Measurements from ENCODE around the gene HOXA2. TPM values are rescaled to one million over a fixed set of nuclear protein-coding genes. Genes with fewer than 3 reads are reported as not detected.

HOXA2 gene
- total RNA-seq (1 to 10 TPM in 6 of 9 donors, under 1 TPM in 2, not detected in 1; 0.41 to 5.7 (median 1.2) TPM), polyA plus RNA-seq (1 to 10 TPM; 1.2 to 2.8 (median 2.0) TPM)
- long read RNA-seq, donor 1, transcript HOXA2-202 (1 exons, 1,993 nt) = major isoform, 9 of 12 reads
- long read RNA-seq, donor 1, partial matches to known transcripts = 0 of 12 reads
- long read RNA-seq, donor 1, other reads (novel, unspliced or antisense) = 0 of 12 reads
- long read RNA-seq, donor 2, transcript HOXA2-201 (2 exons, 1,814 nt) = major isoform, 5 of 7 reads
- long read RNA-seq, donor 2, partial matches to known transcripts = 0 of 7 reads
- long read RNA-seq, donor 2, other reads (novel, unspliced or antisense) = 0 of 7 reads
- long read RNA-seq, donor 3, partial matches to known transcripts = 0 of 4 reads
- long read RNA-seq, donor 3, other reads (novel, unspliced or antisense) = 0 of 4 reads
- long read RNA-seq, donor 4 = 0 reads
- long read RNA-seq, donor 5 = 0 reads
- long read RNA-seq, donor 6 = 0 reads
- long read RNA-seq, donor 7, partial matches to known transcripts = 0 of 6 reads
- long read RNA-seq, donor 7, other reads (novel, unspliced or antisense) = 0 of 6 reads
- long read RNA-seq, donor 8, transcript HOXA2-201 (2 exons, 1,814 nt) = major isoform, 8 of 10 reads
- long read RNA-seq, donor 8, partial matches to known transcripts = 0 of 10 reads
- long read RNA-seq, donor 8, other reads (novel, unspliced or antisense) = 0 of 10 reads
- long read RNA-seq, donor 9, partial matches to known transcripts = 0 of 4 reads
- long read RNA-seq, donor 9, other reads (novel, unspliced or antisense) = 0 of 4 reads
- long read RNA-seq, donor 10, partial matches to known transcripts = 0 of 1 reads
- long read RNA-seq, donor 10, other reads (novel, unspliced or antisense) = 0 of 1 reads

DNA sequence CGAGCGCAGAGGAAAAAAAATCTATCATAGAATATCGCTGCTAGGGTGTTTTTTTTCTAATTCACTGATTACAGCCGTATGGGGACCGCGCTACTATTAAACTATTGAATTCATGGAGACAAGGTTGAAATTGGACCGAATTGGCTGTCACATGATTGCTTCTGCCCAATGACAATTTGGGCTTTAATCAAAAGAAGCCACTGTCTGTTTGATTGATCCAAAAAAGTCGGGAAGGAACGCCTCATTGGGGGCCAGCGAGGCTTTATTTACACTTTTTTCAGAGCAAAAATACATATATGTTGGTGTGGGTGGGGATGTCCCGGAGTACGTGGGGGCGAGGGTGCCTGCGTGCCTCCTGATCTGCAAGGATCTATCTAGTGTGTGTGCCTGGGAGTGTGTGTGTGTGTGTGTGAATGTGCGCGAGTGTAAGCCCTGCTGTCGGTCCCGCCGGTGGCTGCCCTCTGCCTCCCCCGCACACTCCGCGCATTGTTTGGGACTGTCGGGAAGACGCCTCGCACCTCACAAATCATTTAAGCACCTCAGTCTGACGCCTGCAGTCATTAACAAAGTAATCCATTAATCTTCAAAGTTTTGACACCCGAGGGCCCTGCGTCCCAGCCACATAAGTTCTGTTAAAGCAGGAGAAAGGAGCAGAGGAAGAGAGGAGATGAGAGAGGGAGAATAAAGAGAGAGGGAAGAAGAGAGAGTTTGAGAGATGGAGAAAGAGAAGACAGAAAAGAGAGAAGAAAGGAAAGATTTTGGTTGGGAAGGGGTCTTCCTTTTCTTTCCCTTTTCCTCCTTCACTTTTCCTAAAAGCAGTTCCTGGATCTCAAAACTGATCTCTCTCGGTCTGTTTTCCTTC lies at the start of gene HOXA2:
Gene HOXA2 (minus strand): TSS at position 103 of the 862 bp plus-strand sequence. CDS start 183 bp downstream, outside the sequence.
- peak in 1 of 2 donors; percentile 47 for TF ChIP-seq POLR2A (IDR thresholded peaks at IDR 0.05)
- TF ChIP-seq, protein P1, sequence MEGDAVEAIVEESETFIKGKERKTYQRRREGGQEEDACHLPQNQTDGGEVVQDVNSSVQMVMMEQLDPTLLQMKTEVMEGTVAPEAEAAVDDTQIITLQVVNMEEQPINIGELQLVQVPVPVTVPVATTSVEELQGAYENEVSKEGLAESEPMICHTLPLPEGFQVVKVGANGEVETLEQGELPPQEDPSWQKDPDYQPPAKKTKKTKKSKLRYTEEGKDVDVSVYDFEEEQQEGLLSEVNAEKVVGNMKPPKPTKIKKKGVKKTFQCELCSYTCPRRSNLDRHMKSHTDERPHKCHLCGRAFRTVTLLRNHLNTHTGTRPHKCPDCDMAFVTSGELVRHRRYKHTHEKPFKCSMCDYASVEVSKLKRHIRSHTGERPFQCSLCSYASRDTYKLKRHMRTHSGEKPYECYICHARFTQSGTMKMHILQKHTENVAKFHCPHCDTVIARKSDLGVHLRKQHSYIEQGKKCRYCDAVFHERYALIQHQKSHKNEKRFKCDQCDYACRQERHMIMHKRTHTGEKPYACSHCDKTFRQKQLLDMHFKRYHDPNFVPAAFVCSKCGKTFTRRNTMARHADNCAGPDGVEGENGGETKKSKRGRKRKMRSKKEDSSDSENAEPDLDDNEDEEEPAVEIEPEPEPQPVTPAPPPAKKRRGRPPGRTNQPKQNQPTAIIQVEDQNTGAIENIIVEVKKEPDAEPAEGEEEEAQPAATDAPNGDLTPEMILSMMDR (IDR thresholded peaks at IDR 0.05) = no peak
- no peaks in the 10 kb centered on the region for H3K36me3 ChIP-seq (replicated peaks in 1 of 2)
- peak within 1 kb of the TSS in 2 of 4 donors; percentile 18 to 64 for H3K4me3 ChIP-seq
- intact Hi-C loops (cut with DNase I) = loop anchor here in 1 of 2 donors (10.0 kb wide), 1 partner anchor 238 kb away; the partner anchor contains the start of gene SKAP2
- peaks cover 7 to 33% of the 10 kb centered on the region in 2 donors for H3K4me1 ChIP-seq (replicated peaks in 1 of 2)
- no peaks in the 10 kb centered on the region for H3K27me3 ChIP-seq
- peak within 1 kb of the TSS in 3 of 5 donors; percentile 29 to 90 (median 87) for H3K27ac ChIP-seq
- H3K9me3 ChIP-seq (replicated peaks in 1 of 3) = no peaks in the 10 kb centered on the region
- WGBS, 4 donors = 6 to 22% (median 13%) methylated on average over 29 of the region's 29 CpGs
- DNase-seq = peak in 2 of 7 donors; percentile 49 to 62

DNA sequence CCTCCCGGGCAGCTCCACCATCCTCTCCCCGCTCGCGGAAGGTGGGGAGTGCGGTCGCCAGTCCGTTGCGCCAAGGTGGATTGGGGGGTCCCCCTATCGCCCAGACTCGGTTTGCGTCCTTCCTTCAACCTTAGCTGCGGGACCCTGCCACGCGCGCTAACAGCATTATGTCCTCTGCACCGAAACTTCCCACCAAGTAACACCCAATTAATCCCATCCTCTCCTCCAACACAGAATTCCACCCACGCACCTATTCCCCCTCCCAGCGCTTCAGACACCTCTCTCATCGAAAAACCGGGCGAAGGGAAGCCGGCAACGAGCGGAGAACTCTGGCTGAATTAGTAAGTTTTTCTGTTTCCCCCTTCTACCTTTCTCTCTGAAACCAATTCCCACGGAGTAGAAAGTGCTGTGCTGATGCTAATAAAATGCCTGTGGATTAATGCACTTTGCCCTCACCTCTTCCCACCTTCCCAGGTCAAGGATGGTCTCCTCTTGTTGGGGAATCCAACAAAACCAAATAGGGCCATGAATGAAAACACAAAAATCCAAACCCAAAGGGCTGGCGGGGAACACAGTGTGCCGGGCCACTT lies 49.0 kb upstream of the HOXA2 start:
- H3K36me3 ChIP-seq (replicated peaks in 1 of 2) = no peaks in the 10 kb centered on the region
- peak overlapping the region; percentile 66 to 99 (median 93) for H3K27ac ChIP-seq
- intact Hi-C loops (cut with DNase I) = no loop called here
- no peak for TF ChIP-seq POLR2A (IDR thresholded peaks at IDR 0.05)
- TF ChIP-seq, protein P1 (IDR thresholded peaks at IDR 0.05) = no peak
- DNase-seq = peak in 1 of 7 donors; percentile 45
- no peaks in the 10 kb centered on the region for H3K27me3 ChIP-seq
- H3K4me3 ChIP-seq = peak overlapping the region in 2 of 4 donors; percentile 27 to 63
- WGBS, 4 donors = 21 to 37% (median 36%) methylated on average over 17 to 27 of the region's 27 CpGs
- H3K4me1 ChIP-seq (replicated peaks in 1 of 2) = peaks cover 13 to 41% of the 10 kb centered on the region in 2 donors
- H3K9me3 ChIP-seq (replicated peaks in 1 of 3) = no peaks in the 10 kb centered on the region

DNA sequence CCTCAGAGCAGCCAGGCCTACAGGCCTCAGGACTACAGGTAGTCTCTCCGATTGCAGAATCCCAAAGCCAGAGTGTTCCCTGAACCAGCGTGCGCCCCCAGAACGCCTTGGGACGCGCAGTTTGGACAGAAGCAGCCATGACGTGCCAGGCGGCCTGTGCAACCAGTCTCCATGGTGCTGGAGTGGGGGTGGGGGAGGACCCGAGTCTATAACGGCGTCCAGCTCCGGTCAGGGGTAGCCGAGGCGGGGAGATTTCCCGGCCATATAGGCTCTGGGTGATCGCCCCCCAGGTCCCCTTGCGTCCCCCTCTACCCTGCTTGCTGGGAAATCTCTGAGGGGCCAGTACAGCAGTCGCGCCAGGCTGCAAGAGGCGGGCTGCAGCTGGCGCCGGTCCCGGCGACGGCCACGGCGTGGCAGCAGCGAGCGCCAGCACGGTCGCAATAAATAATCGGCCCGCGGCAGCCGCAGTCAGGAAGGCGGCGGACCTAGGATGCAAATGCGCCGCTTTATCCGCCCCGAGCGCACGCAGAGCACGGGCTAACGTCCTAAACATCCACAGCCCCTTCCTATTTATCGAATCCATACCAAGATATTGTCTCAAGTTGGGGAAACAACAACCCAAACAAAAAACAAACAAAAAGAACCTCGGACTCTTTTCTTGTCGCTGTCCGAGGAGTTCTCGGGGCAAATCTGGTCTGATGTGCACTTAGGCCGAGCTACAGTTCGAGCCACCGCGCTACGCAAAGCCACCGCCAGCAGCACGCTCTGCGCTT lies 48.3 kb upstream of the HOXA2 start:
- H3K27ac ChIP-seq = peak overlapping the region; percentile 66 to 99 (median 93)
- no peaks in the 10 kb centered on the region for H3K9me3 ChIP-seq (replicated peaks in 1 of 3)
- H3K36me3 ChIP-seq (replicated peaks in 1 of 2) = no peaks in the 10 kb centered on the region
- TF ChIP-seq, protein P1 (IDR thresholded peaks at IDR 0.05) = peak; percentile 68 to 92 (median 85)
- peak; percentile 51 to 86 for TF ChIP-seq POLR2A (IDR thresholded peaks at IDR 0.05)
- H3K27me3 ChIP-seq = no peaks in the 10 kb centered on the region
- H3K4me3 ChIP-seq = peak overlapping the region in 3 of 4 donors; percentile 27 to 63 (median 51)
- intact Hi-C loops (cut with DNase I) = no loop called here
- DNase-seq = peak; percentile 82 to 90 (median 86)
- 0 to 1% (median 1%) methylated on average over 18 to 58 of the region's 58 CpGs for WGBS, 4 donors
- peaks cover 13 to 40% of the 10 kb centered on the region in 2 donors for H3K4me1 ChIP-seq (replicated peaks in 1 of 2)

Measured in adrenal gland (tissue), 19 donors.